ENCODE measurements around the gene CREBL2.

- TF ChIP-seq TSHZ2 (CRISPR knock-in tag; IDR thresholded peaks at IDR 0.05) = no peak
- TF ChIP-seq RARB (CRISPR knock-in tag; IDR thresholded peaks at IDR 0.05) = no peak
- TF ChIP-seq PATZ1 (CRISPR knock-in tag; IDR thresholded peaks at IDR 0.05; ENCODE audit: borderline replicate concordance) = no peak
- no peak for TF ChIP-seq TOX (CRISPR knock-in tag; IDR thresholded peaks at IDR 0.05; ENCODE audit: borderline replicate concordance)
- no peak for TF ChIP-seq ARNTL (CRISPR knock-in tag; IDR thresholded peaks at IDR 0.05; ENCODE audit: borderline replicate concordance, low read depth)
Observed at GRCh38 chr12:12669020-12669419, 57.3 kb downstream of the CREBL2 start.

Data from SK-N-SH treated with all-trans-retinoic acid at 6 μM for 48 hours (cell line).